Kidney epithelial cell (primary cell): Measurements from ENCODE around the gene SERINC3. TPM values are rescaled to one million over a fixed set of nuclear protein-coding genes. Genes with fewer than 3 reads are reported as not detected.

Experiments
- DNase-seq: peaks from one replicate; pipeline ENCODE4 v3.0.0-alpha.2; 2010; ENCODE audit warnings: low read depth
- H3K27me3 ChIP-seq: 2 replicates; pipeline ENCODE4 v1.6.0; 2011; ENCODE audit warnings: low read length; ENCODE audit not compliant: control insufficient read depth, insufficient read depth
- H3K36me3 ChIP-seq: 2 replicates; pipeline ENCODE4 v1.5.1; 2011; ENCODE audit warnings: low read length; ENCODE audit not compliant: control insufficient read depth, insufficient read depth
- H3K4me3 ChIP-seq: 2 replicates; pipeline ENCODE4 v1.5.1; 2011; ENCODE audit warnings: low read depth, mild to moderate bottlenecking, control low read depth, low read length
- total RNA-seq: library from RNA; depleted of rRNA; stranded (reverse); fragments of >200 nt; gene quantifications from 2 replicates; pipeline ENCODE4 v1.2.3, GENCODE V29; 2015
- TF ChIP-seq, protein P1 (sequence below): IDR thresholded peaks from 2 replicates; pipeline ENCODE4 v1.5.1; 2011; ENCODE audit warnings: mild to moderate bottlenecking, moderate library complexity, low read length, control low read depth, inconsistent platforms; ENCODE audit not compliant: insufficient read depth, poor library complexity, severe bottlenecking

Gene SERINC3
- total RNA-seq, 1 donor from 2014 or later, result 80.5 TPM

DNA sequence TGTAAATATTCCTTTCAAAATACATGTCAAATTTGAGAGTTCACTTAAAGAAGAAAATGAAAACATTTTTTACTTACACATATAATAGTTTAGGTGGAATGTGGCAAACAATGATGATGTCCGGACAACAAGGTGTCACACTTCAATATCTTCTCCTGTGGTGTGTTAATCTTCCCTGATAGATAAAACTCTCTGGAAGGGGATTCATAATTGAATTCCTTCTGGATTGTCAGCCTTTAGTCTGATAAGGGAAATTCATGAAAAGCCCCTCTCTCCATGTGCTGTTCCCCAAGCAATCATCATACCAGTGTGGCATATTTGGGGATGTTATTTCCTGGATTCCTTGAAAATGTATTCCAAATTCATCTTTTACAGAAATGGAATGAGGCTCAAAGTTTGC, 971 bp upstream of the SERINC3 start:
- TF ChIP-seq, protein P1, sequence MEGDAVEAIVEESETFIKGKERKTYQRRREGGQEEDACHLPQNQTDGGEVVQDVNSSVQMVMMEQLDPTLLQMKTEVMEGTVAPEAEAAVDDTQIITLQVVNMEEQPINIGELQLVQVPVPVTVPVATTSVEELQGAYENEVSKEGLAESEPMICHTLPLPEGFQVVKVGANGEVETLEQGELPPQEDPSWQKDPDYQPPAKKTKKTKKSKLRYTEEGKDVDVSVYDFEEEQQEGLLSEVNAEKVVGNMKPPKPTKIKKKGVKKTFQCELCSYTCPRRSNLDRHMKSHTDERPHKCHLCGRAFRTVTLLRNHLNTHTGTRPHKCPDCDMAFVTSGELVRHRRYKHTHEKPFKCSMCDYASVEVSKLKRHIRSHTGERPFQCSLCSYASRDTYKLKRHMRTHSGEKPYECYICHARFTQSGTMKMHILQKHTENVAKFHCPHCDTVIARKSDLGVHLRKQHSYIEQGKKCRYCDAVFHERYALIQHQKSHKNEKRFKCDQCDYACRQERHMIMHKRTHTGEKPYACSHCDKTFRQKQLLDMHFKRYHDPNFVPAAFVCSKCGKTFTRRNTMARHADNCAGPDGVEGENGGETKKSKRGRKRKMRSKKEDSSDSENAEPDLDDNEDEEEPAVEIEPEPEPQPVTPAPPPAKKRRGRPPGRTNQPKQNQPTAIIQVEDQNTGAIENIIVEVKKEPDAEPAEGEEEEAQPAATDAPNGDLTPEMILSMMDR, result no peak
- H3K36me3 ChIP-seq, result no peaks in the 10 kb centered on the region
- DNase-seq, result no peak
- H3K27me3 ChIP-seq, result no peaks in the 10 kb centered on the region
- H3K4me3 ChIP-seq, result no peak overlapping the region

DNA sequence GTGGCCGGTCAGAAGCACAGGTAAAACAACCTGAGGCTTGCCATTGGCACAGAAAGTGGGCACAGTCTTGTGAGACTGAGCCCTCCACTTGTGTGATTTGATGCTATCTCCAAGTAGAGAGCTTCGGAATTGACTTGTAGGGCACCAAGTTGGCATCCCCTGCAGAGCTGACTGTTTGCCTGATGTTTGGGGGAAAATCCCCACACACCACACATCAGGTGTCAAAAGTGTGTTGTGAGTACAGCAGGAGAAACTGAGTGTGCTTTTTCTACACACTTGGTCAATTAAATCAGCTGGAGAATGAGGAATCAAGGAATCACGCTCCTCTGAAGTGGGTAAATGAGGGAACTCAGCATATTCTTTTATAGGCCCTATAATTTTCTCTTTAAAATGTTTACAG, 989 bp downstream of the SERINC3 start:
- Histone ChIP-seq H3K36me3 (no peaks in the 10 kb centered on the region), H3K27me3 (no peaks in the 10 kb centered on the region), H3K4me3 (peak overlapping the region; percentile 83)
- TF ChIP-seq, protein P1, result no peak
- DNase-seq, result no peak

DNA sequence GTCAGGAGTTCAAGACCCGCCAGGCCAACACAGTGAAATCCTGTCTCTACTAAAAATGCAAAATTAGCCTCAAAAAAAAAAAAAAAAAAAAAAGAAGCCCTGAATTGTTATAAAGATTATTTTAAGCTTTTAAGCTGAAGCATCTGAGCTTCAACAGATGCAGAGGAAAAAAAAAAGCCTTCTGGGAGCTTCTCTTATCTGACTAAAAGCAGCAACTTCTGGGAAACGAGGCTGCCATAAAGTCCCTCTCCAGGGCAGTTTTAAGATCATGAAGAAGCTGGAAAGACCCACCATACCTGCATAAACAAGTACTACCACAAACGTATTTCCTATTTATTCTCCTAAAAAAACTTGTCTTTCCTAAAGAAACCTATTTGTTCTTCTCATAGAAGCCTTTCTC, 3.6 kb downstream of the SERINC3 start:
- H3K27me3 ChIP-seq, result no peaks in the 10 kb centered on the region
- TF ChIP-seq, protein P1, result no peak
- H3K36me3 ChIP-seq, result no peaks in the 10 kb centered on the region
- DNase-seq, result no peak
- H3K4me3 ChIP-seq, result no peak overlapping the region

DNA sequence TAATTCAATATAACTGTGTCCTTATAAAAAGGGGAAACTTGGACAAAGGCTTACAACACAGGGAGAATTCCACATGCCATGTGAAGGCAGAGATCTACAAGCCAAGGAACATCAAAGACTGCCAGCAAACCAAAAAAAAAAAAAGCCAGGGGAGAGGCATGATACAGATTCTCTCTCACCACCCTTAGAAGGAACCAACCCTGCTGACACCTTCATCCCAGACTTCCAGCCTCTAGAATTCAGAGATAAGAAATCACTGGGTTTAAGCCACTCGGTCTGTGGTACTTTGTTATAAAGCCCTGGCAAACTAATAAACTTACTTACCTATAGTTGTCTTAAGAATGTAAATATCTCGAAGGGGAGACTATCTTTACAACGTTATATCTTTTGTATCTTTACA, 4.4 kb downstream of the SERINC3 start:
- TF ChIP-seq, protein P1, result no peak
- H3K4me3 ChIP-seq, result no peak overlapping the region
- H3K27me3 ChIP-seq, result no peaks in the 10 kb centered on the region
- DNase-seq, result no peak
- no peaks in the 10 kb centered on the region for H3K36me3 ChIP-seq

DNA sequence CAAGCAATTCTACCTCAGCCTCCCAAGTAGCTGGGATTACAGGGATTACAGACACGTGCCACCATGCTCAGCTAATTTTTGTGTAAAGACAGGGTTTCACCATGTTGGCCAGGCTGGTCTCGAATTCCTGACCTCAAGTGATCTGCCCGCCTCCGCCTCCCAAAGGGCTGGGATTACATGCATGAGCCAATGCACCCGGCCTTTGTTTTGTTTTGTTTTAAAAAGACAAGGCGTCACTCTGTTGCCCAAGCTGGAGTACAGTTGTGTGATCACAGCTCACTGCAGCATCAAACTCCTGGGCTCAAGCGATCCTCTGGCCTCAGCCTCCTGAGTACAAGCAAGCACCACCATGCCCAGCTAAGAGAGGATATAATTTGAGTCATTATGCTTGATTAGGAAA, 5.4 kb downstream of the SERINC3 start:
- Histone ChIP-seq H3K36me3 (no peaks in the 10 kb centered on the region), H3K4me3 (no peak overlapping the region), H3K27me3 (no peaks in the 10 kb centered on the region)
- no peak for DNase-seq
- TF ChIP-seq, protein P1, result no peak

DNA sequence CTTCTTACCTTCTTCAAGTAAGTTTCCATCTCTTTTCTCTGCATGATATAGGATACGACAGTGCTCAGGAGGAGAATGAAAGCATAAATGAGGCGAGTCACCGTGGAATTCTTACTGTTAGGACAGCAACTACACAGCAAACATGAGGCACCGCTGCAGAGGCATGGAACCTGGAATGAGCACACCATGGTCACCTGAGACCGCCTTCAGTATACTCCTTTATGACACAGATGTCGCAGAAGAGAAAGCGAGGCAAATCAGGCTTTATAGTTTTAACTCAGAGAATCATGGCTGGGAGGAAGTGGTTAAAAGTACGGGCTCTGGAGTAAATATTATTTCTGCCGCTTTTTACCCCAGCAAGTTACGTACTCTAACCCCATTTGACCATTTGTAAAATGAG, 8.0 kb downstream of the SERINC3 start:
- no peaks in the 10 kb centered on the region for H3K27me3 ChIP-seq
- H3K36me3 ChIP-seq, result no peaks in the 10 kb centered on the region
- no peak for DNase-seq
- TF ChIP-seq, protein P1, result no peak
- no peak overlapping the region for H3K4me3 ChIP-seq
